ENCODE measurements around the gene KCNN3.

DNA sequence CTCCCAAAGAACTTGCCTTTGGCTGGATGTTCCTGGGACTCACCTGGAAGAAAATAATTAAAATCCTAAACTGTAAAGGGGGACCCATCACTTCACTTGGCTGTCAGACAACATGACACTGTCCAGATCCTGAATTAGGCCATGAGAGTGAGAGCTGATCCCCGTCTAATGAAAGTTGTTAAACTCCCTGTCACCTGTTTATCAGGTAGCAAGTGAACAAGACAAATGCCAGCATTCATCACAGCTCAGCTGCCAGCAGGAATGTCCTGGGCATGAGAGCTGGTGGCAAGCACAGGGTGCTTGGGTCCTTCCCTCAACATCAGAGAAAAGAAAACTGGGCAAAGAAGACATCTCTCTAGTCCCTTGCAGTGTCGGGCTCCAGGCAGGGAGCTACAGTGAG, 42.7 kb upstream of the KCNN3 start:
- TF ChIP-seq ZNF565 (CRISPR knock-in tag; conservative IDR thresholded peaks at IDR 0.05; ENCODE audit: low read depth) (no peak), RARB (CRISPR knock-in tag; IDR thresholded peaks at IDR 0.05) (no peak), PPARA (CRISPR knock-in tag; IDR thresholded peaks at IDR 0.05; ENCODE audit: borderline replicate concordance) (no peak), ZC3H10 (CRISPR knock-in tag; IDR thresholded peaks at IDR 0.05) (no peak), BACH2 (CRISPR knock-in tag; IDR thresholded peaks at IDR 0.05; ENCODE audit: borderline replicate concordance) (no peak), PATZ1 (CRISPR knock-in tag; IDR thresholded peaks at IDR 0.05; ENCODE audit: borderline replicate concordance) (no peak), ZNF8 (CRISPR knock-in tag; IDR thresholded peaks at IDR 0.05) (no peak), ZFP3 (CRISPR knock-in tag; IDR thresholded peaks at IDR 0.05) (no peak), GLIS3 (CRISPR knock-in tag; IDR thresholded peaks at IDR 0.05) (no peak)
- TF ChIP-seq, protein P1, sequence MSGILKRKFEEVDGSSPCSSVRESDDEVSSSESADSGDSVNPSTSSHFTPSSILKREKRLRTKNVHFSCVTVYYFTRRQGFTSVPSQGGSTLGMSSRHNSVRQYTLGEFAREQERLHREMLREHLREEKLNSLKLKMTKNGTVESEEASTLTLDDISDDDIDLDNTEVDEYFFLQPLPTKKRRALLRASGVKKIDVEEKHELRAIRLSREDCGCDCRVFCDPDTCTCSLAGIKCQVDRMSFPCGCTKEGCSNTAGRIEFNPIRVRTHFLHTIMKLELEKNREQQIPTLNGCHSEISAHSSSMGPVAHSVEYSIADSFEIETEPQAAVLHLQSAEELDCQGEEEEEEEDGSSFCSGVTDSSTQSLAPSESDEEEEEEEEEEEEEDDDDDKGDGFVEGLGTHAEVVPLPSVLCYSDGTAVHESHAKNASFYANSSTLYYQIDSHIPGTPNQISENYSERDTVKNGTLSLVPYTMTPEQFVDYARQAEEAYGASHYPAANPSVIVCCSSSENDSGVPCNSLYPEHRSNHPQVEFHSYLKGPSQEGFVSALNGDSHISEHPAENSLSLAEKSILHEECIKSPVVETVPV (CRISPR knock-in tag; IDR thresholded peaks at IDR 0.05), result no peak

Data from SK-N-SH treated with all-trans-retinoic acid at 6 μM for 48 hours (cell line).